ENCODE measurements around the gene AUTS2. TPM values are rescaled to one million over a fixed set of nuclear protein-coding genes. Genes with fewer than 3 reads are reported as not detected.

Gene AUTS2
- total and polyA plus RNA-seq, 9 of the 15 experiments (the other 6 are each of a cell fraction or from before 2014, with no cell fraction given): 0.58 TPM; not detected in 8

DNA sequence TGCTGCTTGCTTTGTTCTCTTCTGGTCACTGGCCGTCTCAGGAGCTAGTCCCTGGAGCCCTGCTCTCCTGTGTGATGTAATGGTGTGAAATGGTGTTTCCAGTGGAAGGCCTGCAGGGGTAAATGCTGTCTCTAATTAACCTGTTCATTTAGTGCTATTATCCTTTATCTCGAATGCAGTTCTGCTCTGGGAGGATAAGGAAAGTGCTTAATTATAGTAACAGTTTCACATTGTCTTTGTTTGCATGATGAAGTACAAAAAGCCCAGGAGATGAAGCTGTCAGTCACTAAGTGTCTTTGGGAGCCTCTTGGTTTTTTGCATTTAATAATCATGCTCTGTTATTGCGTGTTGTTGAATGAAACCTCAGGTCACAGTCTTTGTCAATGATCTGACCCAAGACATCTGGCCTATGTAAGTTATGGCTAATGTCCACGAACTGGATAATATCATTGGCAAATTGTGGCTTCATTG lies 778.3 kb downstream of the AUTS2 start:
- no TSS peak for BruUV-seq (replicated peaks)
- intact Hi-C loops (cut with micrococcal nuclease): no loop called here
- no peak for TF ChIP-seq ERF (CRISPR knock-in tag; IDR thresholded peaks at IDR 0.05)
- TF ChIP-seq, protein P1, sequence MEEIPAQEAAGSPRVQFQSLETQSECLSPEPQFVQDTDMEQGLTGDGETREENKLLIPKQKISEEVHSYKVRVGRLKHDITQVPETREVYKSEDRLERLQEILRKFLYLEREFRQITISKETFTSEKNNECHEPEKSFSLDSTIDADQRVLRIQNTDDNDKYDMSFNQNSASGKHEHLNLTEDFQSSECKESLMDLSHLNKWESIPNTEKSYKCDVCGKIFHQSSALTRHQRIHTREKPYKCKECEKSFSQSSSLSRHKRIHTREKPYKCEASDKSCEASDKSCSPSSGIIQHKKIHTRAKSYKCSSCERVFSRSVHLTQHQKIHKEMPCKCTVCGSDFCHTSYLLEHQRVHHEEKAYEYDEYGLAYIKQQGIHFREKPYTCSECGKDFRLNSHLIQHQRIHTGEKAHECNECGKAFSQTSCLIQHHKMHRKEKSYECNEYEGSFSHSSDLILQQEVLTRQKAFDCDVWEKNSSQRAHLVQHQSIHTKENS (CRISPR knock-in tag; IDR thresholded peaks at IDR 0.05): no peak
- no peak for TF ChIP-seq SRSF7 (optimal IDR thresholded peaks at IDR 0.05; ENCODE audit: low read depth, low read length)
- no peak for TF ChIP-seq E2F3 (CRISPR knock-in tag; IDR thresholded peaks at IDR 0.05)
- TF ChIP-seq ZNF324 (CRISPR knock-in tag; IDR thresholded peaks at IDR 0.05): no peak
- TF ChIP-seq SMARCA4 (IDR thresholded peaks at IDR 0.05): peak; percentile 18; the same call in 1 of the 2 replicates
- TF ChIP-seq, protein P2, sequence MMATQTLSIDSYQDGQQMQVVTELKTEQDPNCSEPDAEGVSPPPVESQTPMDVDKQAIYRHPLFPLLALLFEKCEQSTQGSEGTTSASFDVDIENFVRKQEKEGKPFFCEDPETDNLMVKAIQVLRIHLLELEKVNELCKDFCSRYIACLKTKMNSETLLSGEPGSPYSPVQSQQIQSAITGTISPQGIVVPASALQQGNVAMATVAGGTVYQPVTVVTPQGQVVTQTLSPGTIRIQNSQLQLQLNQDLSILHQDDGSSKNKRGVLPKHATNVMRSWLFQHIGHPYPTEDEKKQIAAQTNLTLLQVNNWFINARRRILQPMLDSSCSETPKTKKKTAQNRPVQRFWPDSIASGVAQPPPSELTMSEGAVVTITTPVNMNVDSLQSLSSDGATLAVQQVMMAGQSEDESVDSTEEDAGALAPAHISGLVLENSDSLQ (IDR thresholded peaks at IDR 0.05): peak; percentile 76
- no peak for TF ChIP-seq CREBBP (IDR thresholded peaks at IDR 0.05; ENCODE audit: low read depth, low read length)
- TF ChIP-seq FOXM1 (IDR thresholded peaks at IDR 0.05; ENCODE audit: low read depth): no peak
- no peak for TF ChIP-seq FOXM1 (CRISPR knock-in tag; IDR thresholded peaks at IDR 0.05; ENCODE audit: low read depth)
- no peak for TF ChIP-seq HNRNPUL1 (IDR thresholded peaks at IDR 0.05; ENCODE audit: low read length)
- TF ChIP-seq ZC3H11A (IDR thresholded peaks at IDR 0.05; ENCODE audit: low read depth, low read length): no peak
- TF ChIP-seq MEF2D (tag; conservative IDR thresholded peaks at IDR 0.05; ENCODE audit: low read depth): peak; percentile 78
- TF ChIP-seq, protein P3, sequence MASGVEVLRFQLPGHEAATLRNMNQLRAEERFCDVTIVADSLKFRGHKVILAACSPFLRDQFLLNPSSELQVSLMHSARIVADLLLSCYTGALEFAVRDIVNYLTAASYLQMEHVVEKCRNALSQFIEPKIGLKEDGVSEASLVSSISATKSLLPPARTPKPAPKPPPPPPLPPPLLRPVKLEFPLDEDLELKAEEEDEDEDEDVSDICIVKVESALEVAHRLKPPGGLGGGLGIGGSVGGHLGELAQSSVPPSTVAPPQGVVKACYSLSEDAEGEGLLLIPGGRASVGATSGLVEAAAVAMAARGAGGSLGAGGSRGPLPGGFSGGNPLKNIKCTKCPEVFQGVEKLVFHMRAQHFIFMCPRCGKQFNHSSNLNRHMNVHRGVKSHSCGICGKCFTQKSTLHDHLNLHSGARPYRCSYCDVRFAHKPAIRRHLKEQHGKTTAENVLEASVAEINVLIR (CRISPR knock-in tag; IDR thresholded peaks at IDR 0.05): no peak
- TF ChIP-seq RBM17 (IDR thresholded peaks at IDR 0.05; ENCODE audit: borderline replicate concordance, low read depth, low read length): no peak
- TF ChIP-seq, protein P4, sequence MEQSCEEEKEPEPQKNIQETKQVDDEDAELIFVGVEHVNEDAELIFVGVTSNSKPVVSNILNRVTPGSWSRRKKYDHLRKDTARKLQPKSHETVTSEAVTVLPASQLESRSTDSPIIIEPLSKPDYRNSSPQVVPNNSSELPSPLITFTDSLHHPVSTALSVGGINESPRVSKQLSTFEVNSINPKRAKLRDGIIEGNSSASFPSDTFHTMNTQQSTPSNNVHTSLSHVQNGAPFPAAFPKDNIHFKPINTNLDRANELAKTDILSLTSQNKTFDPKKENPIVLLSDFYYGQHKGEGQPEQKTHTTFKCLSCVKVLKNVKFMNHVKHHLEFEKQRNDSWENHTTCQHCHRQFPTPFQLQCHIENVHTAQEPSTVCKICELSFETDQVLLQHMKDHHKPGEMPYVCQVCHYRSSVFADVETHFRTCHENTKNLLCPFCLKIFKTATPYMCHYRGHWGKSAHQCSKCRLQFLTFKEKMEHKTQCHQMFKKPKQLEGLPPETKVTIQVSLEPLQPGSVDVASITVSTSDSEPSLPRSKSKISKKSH (CRISPR knock-in tag; IDR thresholded peaks at IDR 0.05): no peak
- peak; percentile 53 for TF ChIP-seq MEIS2 (IDR thresholded peaks at IDR 0.05; ENCODE audit: partially characterized antibody)
- peak; percentile 27; the same call in 1 of the 2 replicates for TF ChIP-seq ARID1B (IDR thresholded peaks at IDR 0.05)
- TF ChIP-seq, protein P5, sequence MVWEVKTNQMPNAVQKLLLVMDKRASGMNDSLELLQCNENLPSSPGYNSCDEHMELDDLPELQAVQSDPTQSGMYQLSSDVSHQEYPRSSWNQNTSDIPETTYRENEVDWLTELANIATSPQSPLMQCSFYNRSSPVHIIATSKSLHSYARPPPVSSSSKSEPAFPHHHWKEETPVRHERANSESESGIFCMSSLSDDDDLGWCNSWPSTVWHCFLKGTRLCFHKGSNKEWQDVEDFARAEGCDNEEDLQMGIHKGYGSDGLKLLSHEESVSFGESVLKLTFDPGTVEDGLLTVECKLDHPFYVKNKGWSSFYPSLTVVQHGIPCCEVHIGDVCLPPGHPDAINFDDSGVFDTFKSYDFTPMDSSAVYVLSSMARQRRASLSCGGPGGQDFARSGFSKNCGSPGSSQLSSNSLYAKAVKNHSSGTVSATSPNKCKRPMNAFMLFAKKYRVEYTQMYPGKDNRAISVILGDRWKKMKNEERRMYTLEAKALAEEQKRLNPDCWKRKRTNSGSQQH (CRISPR knock-in tag; IDR thresholded peaks at IDR 0.05): peak; percentile 35; the same call in 1 of the 2 replicates

More for the DNA sequence above, 778.3 kb downstream of the AUTS2 start:
- Histone ChIP-seq H3K4me1 (replicated peaks in 1 of 2; ENCODE audit: control insufficient read depth in 2 of 2, insufficient read depth in 2 of 2, low read length in 2 of 2) (no peaks in the 10 kb centered on the region), H4K20me1 (replicated peaks; ENCODE audit: control insufficient read depth, insufficient read depth, low read length) (no peaks in the 10 kb centered on the region), H3K27ac (ENCODE audit: extremely low read depth, low read depth, low read length) (no peak overlapping the region), H3K36me3 (ENCODE audit: control insufficient read depth, insufficient read depth, low read length) (no peaks in the 10 kb centered on the region), H3K9ac (ENCODE audit: insufficient read depth in 1 of 2, low read depth in 2 of 2, low read length in 2 of 2) (no peak overlapping the region), H3K79me2 (ENCODE audit: control insufficient read depth, insufficient read depth, low read length) (no peaks in the 10 kb centered on the region), H3K9me1 (ENCODE audit: control insufficient read depth, insufficient read depth, low read length) (no peaks in the 10 kb centered on the region), H3K27me3 (ENCODE audit: control insufficient read depth in 2 of 2, insufficient read depth in 2 of 2, low read length in 2 of 2) (no peaks in the 10 kb centered on the region), H3K4me2 (ENCODE audit: insufficient read depth, low read length) (no peak overlapping the region), H2AFZ (ENCODE audit: low read depth, low read length) (no peak overlapping the region), H3K4me3 (no peak overlapping the region), H3K9me3 (replicated peaks; ENCODE audit: control insufficient read depth, insufficient read depth, low read depth, low read length) (no peaks in the 10 kb centered on the region)
- no peak for DNase-seq (ENCODE audit: extremely low read depth in 1 of 4, low spot score in 3 of 4)
- CTCF ChIA-PET (ENCODE audit: low intra/inter-chr PET ratio): no interaction called here
- 1% methylated on average over 4 of the region's 4 CpGs for WGBS (ENCODE audit: insufficient coverage, low coverage, missing lambda C conversion rate)
- FAIRE-seq: no peak
- in situ Hi-C loops (cut with MboI): no loop called here
- ATAC-seq: peak; percentile 77
- POLR2A ChIA-PET: no interaction called here
